Natural killer cell (primary cell): Measurements from ENCODE around the gene CPSF4. TPM values are rescaled to one million over a fixed set of nuclear protein-coding genes. Genes with fewer than 3 reads are reported as not detected.

Source experiments
- ATAC-seq, 3 donors: fragments of 150-1000 bp in 2 of 3; fragments of 200-7000 bp in 1 of 3; cut with Tn5 transposase; 1 replicate in 1 of 3; 2 replicates in 2 of 3; pipeline ENCODE4 v1.10.0; 2021; ENCODE audit warnings: mild to moderate bottlenecking in 2 of 3, moderate library complexity in 2 of 3
- DNase-seq, 2 donors: peaks; one replicate each; pipeline versions ENCODE4 v3.0.0 to v3.0.0-alpha.2; 2013 to 2021; ENCODE audit warnings: mixed read lengths in 1 of 2
- H3K27ac ChIP-seq: one replicate; pipeline ENCODE4 v1.5.1; 2013; ENCODE audit warnings: mild to moderate bottlenecking, low read length
- H3K27me3 ChIP-seq: one replicate; pipeline ENCODE4 v1.6.1; 2013; ENCODE audit warnings: low read length; ENCODE audit not compliant: control insufficient read depth, insufficient read depth
- H3K36me3 ChIP-seq: one replicate; pipeline ENCODE4 v1.6.1; 2013; ENCODE audit warnings: low read length; ENCODE audit not compliant: control insufficient read depth, insufficient read depth
- H3K4me1 ChIP-seq: one replicate; pipeline ENCODE4 v1.6.1; 2013; ENCODE audit warnings: low read length; ENCODE audit not compliant: control insufficient read depth, insufficient read depth
- H3K4me3 ChIP-seq: one replicate; pipeline ENCODE4 v1.5.1; 2013; ENCODE audit warnings: low read length
- H3K9me3 ChIP-seq: one replicate; pipeline ENCODE4 v1.6.1; 2013; ENCODE audit warnings: low read length; ENCODE audit not compliant: control insufficient read depth, insufficient read depth
- H3K27ac Mint-ChIP-seq, 2 donors: one replicate each; pipeline ENCODE4 v1.8.0; 2022; ENCODE audit warnings: mild to moderate bottlenecking in 2 of 2, mixed read lengths in 2 of 2, moderate library complexity in 1 of 2
- H3K27me3 Mint-ChIP-seq, 2 donors: one replicate each; pipeline ENCODE4 v1.8.0; 2022; ENCODE audit warnings: low read depth in 2 of 2, mixed read lengths in 2 of 2
- H3K36me3 Mint-ChIP-seq: one replicate; pipeline ENCODE4 v1.8.0; 2022; ENCODE audit warnings: mixed read lengths
- H3K4me1 Mint-ChIP-seq, 2 donors: one replicate each; pipeline ENCODE4 v1.8.0; 2022; ENCODE audit warnings: mixed read lengths in 2 of 2
- H3K4me3 Mint-ChIP-seq: one replicate; pipeline ENCODE4 v1.8.0; 2022; ENCODE audit warnings: mild to moderate bottlenecking, moderate library complexity, mixed read lengths
- H3K9me3 Mint-ChIP-seq, 2 donors: one replicate each; pipeline ENCODE4 v1.8.0; 2022; ENCODE audit warnings: mixed read lengths in 2 of 2
- WGBS: methylation state at CpG from one replicate; pipeline ENCODE4 v1.1.7; 2013; ENCODE audit warnings: missing lambda C conversion rate; ENCODE audit not compliant: insufficient coverage; 5-methylcytosine and 5-hydroxymethylcytosine counted together
- intact Hi-C: fragments of 100-400 bp; cut with micrococcal nuclease; formaldehyde crosslinking; loops from one replicate; pipeline ENCODE4 v1.14.2; 2022
- total RNA-seq, 4 donors: library from RNA; stranded (reverse); fragments of 120-200 nt in 1 of 4; gene quantifications; one replicate each; pipeline versions ENCODE4 v1.2.3 to v1.2.4, GENCODE V29; 2013 to 2022
- TF ChIP-seq, protein P1 (sequence below): fragments of 200-600 bp; IDR thresholded peaks from one replicate; pipeline ENCODE4 v1.8.0; 2022; ENCODE audit warnings: antibody characterized with exemption

The CPSF4 gene
- total RNA-seq, 3 donors from 2014 or later (not counting 1 experiment from before 2014, with no cell fraction given): 54.0 to 61.6 (median 54.8) TPM

DNA sequence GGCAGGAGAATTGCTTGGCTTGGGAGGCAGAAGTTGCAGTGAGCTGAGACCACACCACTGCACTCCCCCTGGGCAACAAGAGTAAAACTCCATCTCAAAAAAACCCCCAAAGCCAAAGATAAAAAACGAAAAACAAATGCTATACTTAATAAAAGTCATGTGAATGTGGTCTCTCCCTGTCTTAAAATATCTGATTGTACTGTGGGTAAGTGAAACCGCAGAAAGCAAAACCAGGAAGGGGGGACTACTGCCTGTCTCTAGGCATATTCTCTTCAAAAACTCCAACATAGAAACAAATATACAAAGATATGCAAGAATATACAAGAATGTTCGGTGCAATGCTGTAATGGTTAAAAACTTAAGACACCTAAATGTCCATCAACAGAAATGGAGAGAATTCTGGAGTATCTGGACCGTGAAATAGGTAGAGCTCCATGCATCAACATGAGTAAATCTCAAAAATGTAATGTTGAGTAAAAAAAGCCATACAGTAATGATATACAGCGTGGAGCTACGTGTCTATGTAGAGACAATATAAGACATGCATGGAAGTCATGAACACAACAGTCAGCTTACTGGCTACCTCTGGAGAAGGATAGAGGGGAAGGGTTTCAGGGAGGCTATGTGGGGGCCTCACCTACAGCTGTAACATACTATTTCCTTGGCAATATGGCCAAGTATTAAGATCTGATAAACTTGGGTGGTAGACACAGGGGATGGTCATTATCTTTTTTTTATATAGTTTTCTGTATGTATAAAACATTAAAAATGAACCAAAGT, 59.2 kb downstream of the CPSF4 start:
- TF ChIP-seq, protein P1, sequence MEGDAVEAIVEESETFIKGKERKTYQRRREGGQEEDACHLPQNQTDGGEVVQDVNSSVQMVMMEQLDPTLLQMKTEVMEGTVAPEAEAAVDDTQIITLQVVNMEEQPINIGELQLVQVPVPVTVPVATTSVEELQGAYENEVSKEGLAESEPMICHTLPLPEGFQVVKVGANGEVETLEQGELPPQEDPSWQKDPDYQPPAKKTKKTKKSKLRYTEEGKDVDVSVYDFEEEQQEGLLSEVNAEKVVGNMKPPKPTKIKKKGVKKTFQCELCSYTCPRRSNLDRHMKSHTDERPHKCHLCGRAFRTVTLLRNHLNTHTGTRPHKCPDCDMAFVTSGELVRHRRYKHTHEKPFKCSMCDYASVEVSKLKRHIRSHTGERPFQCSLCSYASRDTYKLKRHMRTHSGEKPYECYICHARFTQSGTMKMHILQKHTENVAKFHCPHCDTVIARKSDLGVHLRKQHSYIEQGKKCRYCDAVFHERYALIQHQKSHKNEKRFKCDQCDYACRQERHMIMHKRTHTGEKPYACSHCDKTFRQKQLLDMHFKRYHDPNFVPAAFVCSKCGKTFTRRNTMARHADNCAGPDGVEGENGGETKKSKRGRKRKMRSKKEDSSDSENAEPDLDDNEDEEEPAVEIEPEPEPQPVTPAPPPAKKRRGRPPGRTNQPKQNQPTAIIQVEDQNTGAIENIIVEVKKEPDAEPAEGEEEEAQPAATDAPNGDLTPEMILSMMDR: no peak
- H3K27ac Mint-ChIP-seq: peak overlapping the region; percentile 95 to 99
- H3K4me3 ChIP-seq: no peak overlapping the region
- H3K27me3 Mint-ChIP-seq: no peaks in the 10 kb centered on the region
- H3K4me1 Mint-ChIP-seq: peaks cover 25 to 35% of the 10 kb centered on the region in 2 donors
- WGBS: 56% methylated on average over 3 of the region's 6 CpGs
- H3K36me3 Mint-ChIP-seq: peaks cover 13% of the 10 kb centered on the region
- H3K9me3 ChIP-seq: peaks cover 18% of the 10 kb centered on the region
- peaks cover 34% of the 10 kb centered on the region for H3K36me3 ChIP-seq
- ATAC-seq (no peak), DNase-seq (peak in 1 of 2 donors; percentile 38)
- H3K4me1 ChIP-seq: peaks cover 36% of the 10 kb centered on the region
- peaks cover 0 to 2% of the 10 kb centered on the region in 2 donors for H3K9me3 Mint-ChIP-seq
- H3K27me3 ChIP-seq: no peaks in the 10 kb centered on the region
- intact Hi-C loops: no loop called here
- peak overlapping the region; percentile 100 for H3K4me3 Mint-ChIP-seq
- H3K27ac ChIP-seq: no peak overlapping the region

DNA sequence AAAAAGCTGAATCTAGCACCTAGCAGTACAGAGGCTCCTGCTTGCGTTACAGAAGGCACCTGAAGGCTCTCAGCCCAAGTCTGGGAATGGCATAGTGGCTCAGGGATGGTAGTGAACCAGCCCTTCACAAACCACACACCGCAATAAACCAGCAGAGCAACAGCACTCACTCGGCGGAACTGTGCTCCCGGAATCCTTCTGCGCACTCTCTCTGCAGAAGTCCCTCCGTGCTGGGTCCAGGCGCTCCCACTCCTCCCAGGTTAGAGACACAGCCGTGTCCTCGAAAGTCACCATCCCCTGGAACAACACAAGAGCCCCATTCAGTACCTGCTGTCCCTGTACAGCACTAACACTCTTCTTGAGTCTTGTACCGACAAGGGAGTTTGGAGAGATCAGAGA, 59.8 kb downstream of the CPSF4 start:
- Mint-ChIP-seq H3K4me1 (peaks cover 25 to 34% of the 10 kb centered on the region in 2 donors), H3K4me3 (peak overlapping the region; percentile 100), H3K9me3 (peaks cover 0 to 1% of the 10 kb centered on the region in 2 donors), H3K27ac (peak overlapping the region; percentile 95 to 99), H3K27me3 (no peaks in the 10 kb centered on the region), H3K36me3 (peaks cover 10% of the 10 kb centered on the region)
- Histone ChIP-seq H3K36me3 (peaks cover 29% of the 10 kb centered on the region), H3K27ac (peak overlapping the region; percentile 96), H3K27me3 (no peaks in the 10 kb centered on the region), H3K9me3 (peaks cover 12% of the 10 kb centered on the region), H3K4me1 (peaks cover 36% of the 10 kb centered on the region), H3K4me3 (peak overlapping the region; percentile 92)
- WGBS: 60% methylated on average over 11 of the region's 11 CpGs
- TF ChIP-seq, protein P1: no peak
- DNase-seq (no peak), ATAC-seq (no peak)
- intact Hi-C loops: no loop called here

DNA sequence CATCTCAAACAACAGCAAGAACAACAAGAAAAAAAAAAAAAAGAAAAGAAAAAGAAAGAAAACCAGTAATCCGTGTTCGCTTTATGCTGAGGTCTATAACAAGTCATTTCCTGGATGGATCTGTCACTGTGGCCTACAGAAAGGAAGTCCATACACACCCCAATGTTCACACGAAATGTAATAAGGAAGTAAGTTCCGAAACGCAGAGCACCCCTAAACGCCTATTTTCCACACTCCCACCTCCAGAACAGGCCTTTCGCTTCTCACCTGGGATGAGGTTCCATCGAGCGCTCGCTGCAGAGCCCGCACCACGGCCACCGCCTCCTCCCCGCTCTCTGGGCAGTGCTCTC, 60.6 kb downstream of the CPSF4 start:
- peaks cover 42% of the 10 kb centered on the region for H3K4me1 ChIP-seq
- peaks cover 21% of the 10 kb centered on the region for H3K36me3 ChIP-seq
- peaks cover 2% of the 10 kb centered on the region for H3K36me3 Mint-ChIP-seq
- ATAC-seq (peak; percentile 46 to 72 (median 52)), DNase-seq (peak in 1 of 2 donors; percentile 76)
- intact Hi-C loops: no loop called here
- TF ChIP-seq, protein P1: no peak
- H3K27me3 ChIP-seq: no peaks in the 10 kb centered on the region
- H3K4me1 Mint-ChIP-seq: peaks cover 25 to 29% of the 10 kb centered on the region in 2 donors
- H3K27ac Mint-ChIP-seq: peak overlapping the region; percentile 95 to 99
- H3K4me3 ChIP-seq: peak overlapping the region; percentile 92
- WGBS: under 1% methylated on average over 12 of the region's 14 CpGs
- no peaks in the 10 kb centered on the region for H3K27me3 Mint-ChIP-seq
- H3K27ac ChIP-seq: peak overlapping the region; percentile 96
- peak overlapping the region; percentile 100 for H3K4me3 Mint-ChIP-seq
- peaks cover 4% of the 10 kb centered on the region for H3K9me3 ChIP-seq
- H3K9me3 Mint-ChIP-seq: no peaks in the 10 kb centered on the region
